GM19463 (cell line): ENCODE results near the gene CFAP47.
"Not testable (repeated sequence)": the region's sequence is repeated elsewhere in the genome, so short reads cannot be mapped to it uniquely, and the experiment has no call there.

Source experiments
- ATAC-seq: cut with Tn5 transposase; IDR thresholded peaks from one replicate; pipeline ENCODE4 v1.9.1; 2021; ENCODE audit warnings: mild to moderate bottlenecking, moderate library complexity; ENCODE audit not compliant: unreplicated experiment

The CFAP47 gene

GRCh38 chrX:36214924-36215323 lies 295.4 kb downstream of the CFAP47 start:
- ATAC-seq, result no peak

GRCh38 chrX:36218801-36219200 lies 299.3 kb downstream of the CFAP47 start:
- no peak for ATAC-seq

GRCh38 chrX:36234840-36235528 lies 315.4 kb downstream of the CFAP47 start:
- not testable (repeated sequence) for ATAC-seq

- no peak for ATAC-seq
These were observed 321.9 kb downstream of the CFAP47 start for GRCh38 chrX:36241397-36241796.

DNA sequence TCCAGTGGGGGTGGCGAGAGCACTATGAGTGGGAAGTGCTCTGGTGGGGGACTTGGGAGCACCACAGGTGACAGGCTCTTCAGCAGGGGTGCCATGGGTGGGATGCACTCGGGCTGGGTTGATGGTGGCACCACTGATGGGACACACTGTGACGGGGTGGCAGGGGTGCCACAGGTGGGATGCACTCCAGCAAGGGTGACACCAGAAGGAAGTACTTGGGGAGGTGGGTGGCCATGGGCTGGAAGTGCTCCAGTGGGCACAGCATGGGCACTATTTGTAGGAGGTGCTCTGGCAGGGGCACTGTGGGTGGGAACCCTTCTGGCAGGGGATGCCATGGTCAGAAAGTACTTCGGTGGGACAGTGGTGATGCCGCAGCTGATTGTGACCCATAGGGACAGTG lies 346.6 kb downstream of the CFAP47 start:
- no peak for ATAC-seq

DNA sequence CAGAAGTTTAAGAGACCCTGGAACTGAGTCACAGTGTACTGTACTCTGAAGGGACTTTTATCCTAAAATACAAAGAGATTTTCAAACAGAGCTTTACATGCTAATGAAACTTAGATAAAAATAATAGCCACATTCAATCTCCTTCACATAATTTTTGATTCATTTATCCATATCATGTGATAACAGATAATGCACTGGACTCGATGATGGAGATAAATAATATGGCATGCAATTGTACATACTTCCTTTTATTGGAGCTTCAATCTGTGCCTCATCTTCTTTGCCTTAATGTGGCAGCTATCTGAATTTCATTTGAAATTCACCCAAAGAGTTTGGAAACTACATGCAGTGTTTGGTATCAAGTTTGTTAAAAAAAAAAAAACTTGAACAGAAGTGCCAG lies 390.6 kb downstream of the CFAP47 start:
- ATAC-seq, result no peak

- ATAC-seq, result no peak
These were observed 394.8 kb downstream of the CFAP47 start for GRCh38 chrX:36314303-36314702.

GRCh38 chrX:36334572-36334971 lies 415.0 kb downstream of the CFAP47 start:
- ATAC-seq, result no peak

DNA sequence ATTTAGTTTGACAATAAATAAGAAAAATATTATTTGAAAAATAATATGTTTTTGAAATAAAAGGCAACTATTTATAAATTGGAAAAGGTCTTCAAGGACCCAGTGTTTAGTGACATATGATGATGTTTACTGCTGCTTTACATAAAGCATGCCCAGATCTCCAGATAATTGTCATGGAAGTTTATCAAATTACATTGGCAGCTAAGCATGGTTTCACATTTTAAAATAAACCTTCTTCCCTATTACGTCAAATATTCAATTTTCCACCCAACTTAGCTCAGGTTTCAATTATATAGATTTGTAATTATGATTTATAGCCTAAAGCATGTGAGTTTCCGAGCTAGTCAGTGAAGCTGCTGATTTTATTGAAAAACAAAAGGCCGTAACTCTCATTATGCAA lies 417.2 kb downstream of the CFAP47 start:
- ATAC-seq, result no peak

DNA sequence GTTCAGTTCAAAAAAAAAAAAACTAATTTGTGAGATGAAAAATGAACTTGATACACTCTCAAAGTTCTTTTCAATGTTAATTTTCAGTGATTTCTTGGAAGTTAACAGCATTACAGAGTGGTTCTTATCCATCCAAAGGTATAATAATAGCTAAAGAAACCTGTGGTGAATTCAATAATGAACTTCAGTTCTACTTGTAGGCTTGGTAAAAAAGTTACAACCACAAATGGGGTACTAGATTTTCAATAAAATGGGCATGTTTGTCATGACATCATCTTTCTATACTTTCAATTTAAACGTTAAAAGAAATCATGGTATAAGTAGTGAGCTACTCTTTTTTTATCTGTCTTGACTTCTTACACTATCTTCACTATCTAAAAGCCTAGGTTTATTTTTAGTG lies 424.8 kb downstream of the CFAP47 start:
- no peak for ATAC-seq

DNA sequence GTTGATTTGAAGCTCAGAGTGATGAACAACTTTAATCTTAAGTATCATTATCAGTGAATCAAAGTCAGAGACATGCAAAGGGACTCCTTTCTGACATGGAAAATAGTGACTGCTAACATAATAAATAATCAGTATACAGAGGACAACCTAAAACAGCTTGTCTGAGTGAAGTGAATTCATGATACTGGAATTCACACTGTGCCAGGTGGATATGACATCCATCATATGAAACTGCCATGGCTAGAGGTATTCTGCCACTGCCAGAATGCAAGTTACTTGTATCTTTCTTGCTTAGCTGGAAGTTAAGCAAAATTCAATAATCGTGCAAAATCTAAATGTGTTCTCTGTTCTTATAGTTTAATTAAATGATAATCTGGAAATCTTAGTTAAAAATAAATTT lies 429.0 kb downstream of the CFAP47 start:
- ATAC-seq, result no peak

DNA sequence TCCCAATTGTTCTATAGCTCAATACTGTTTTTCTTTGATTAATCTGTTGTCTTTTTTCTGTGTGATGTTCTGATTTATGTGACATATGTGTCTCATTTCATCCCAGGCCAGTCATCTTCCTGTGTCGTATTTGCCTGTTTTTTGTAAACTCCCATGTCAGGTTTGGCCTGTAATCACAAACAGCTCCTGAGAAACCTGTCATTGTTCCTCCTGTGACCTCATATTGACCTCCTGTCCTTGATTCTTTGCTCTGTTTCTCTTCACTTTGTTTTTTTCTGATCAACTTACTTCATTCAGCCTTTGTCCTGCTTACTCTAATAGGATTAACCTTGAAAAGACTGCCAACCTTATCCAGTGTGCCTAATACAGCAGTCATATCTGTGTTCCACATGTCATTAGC lies 438.3 kb downstream of the CFAP47 start:
- no peak for ATAC-seq

DNA sequence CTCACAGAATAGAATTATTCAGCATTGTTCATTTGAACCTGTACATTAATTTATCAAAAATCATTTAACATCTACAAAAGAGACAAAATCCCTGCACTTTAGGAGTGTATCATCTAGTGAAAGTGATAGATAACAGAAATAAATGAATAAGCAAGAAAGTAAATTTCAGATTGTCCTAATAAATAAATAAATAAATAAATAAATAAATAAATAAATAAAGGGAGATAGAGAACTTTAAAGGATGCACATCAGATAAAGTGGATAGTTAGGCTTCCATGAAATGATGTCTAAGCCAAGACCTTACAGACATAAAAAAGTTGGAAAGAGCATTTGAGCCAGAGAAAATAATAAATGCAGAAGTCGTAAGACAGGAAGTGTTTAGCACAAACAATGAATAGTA lies 444.7 kb downstream of the CFAP47 start:
- ATAC-seq, result no peak

DNA sequence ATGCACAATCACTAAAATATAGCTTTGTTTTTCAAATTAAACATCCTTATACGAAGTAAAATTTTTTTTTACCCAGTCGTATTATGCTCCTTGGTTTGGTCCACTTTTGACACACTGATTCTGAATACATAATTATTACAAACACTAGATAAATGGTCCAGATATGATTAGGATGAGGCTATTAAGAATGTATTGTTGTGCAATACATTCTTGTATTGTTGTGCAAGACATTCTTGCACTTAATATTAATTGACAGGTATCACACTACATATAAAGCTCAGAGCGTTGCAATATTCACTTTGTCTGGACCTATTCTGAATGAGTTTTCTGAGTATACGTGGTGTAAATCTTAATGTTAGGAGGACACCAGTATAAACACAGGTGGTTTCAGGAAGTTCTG lies 464.0 kb downstream of the CFAP47 start:
- ATAC-seq, result no peak

- no peak for ATAC-seq
These were observed 469.4 kb downstream of the CFAP47 start for GRCh38 chrX:36388901-36389300.

- no peak for ATAC-seq
These were observed 482.2 kb downstream of the CFAP47 start for GRCh38 chrX:36401774-36402173.

- no peak for ATAC-seq
These were observed 488.3 kb downstream of the CFAP47 start for GRCh38 chrX:36407836-36408235.

DNA sequence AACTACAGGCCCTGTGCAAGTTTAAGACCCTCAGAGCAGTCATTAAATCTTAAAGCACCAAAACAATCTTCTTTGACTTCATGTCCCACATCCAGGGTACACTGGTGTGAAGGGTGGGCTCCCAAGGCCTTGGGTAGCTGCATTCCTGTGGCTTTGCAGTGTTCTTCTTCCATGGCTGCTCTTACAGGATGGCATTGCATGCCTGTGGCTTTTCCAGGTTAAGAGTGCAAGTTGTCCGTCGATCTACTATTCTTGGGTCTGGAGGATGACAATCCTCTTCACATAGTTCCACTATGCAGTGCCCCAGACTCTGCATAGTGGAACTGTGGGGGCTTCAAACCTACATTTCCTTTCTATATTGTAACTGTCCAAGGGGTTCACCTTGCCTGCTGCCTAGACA lies 494.5 kb downstream of the CFAP47 start:
- ATAC-seq, result no peak

GRCh38 chrX:36422368-36422767 lies 502.8 kb downstream of the CFAP47 start:
- no peak for ATAC-seq

DNA sequence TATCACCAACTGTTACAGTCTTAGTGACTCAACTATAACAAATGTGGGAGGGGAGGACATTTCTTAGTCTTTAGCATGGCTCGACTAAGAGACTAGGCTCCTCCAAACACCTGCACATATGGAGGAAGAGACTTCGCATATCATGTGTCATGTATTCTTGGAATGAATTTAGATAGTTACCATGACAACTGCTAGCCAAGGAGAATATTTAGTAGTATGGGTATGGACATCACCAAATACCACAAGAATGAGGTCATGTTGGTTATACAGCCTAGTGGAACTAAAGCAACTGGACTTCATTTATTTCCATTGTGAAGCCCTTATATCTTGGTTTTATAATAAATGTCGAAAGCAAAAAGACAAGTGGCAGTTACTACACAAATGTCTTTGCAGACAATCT lies 512.3 kb downstream of the CFAP47 start:
- no peak for ATAC-seq

GRCh38 chrX:36434522-36434921 lies 515.0 kb downstream of the CFAP47 start:
- no peak for ATAC-seq
